T follicular helper cell (primary cell): ENCODE results near the gene PSMD4.
"Not testable (repeated sequence)": the region's sequence is repeated elsewhere in the genome, so short reads cannot be mapped to it uniquely, and the experiment has no call there.

Experiments used
- DNase-seq: peaks from one replicate; pipeline ENCODE4 v3.0.0-alpha.2; 2020; ENCODE audit warnings: low read depth

PSMD4 gene

DNA sequence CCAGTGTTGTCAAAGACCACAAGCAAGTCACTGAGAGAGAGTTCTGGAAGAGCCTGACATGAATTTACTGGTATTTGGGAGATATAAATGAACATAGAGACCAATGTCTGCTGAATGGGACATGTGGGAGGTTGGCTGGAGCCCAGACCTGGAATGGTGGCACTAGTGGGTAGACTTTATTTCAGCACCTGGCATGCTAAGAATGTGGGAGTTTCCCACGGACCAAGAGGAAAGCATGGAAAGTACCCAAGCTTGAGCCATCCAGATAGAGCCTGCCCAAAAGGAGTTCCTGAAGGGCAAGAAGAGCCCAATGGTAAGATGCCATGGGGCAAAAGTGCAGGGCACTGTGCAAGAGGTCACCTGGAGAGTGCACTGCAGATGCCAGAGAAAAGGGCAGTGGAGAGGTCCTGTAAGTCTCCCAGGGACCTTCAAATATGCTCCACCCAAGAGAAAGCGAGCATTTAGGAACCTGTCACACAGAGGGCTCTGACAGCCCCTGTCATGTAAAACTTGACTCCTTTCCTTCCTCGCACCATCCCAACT lies 19.5 kb downstream of the PSMD4 start:
- no peak for DNase-seq

- DNase-seq: not testable (repeated sequence)
Observed at GRCh38 chr1:151275341-151275740, 20.8 kb downstream of the PSMD4 start.

- no peak for DNase-seq
Observed at GRCh38 chr1:151277249-151277648, 22.7 kb downstream of the PSMD4 start.

- DNase-seq: peak; percentile 94
Observed at GRCh38 chr1:151281225-151281968, 26.9 kb downstream of the PSMD4 start.

DNA sequence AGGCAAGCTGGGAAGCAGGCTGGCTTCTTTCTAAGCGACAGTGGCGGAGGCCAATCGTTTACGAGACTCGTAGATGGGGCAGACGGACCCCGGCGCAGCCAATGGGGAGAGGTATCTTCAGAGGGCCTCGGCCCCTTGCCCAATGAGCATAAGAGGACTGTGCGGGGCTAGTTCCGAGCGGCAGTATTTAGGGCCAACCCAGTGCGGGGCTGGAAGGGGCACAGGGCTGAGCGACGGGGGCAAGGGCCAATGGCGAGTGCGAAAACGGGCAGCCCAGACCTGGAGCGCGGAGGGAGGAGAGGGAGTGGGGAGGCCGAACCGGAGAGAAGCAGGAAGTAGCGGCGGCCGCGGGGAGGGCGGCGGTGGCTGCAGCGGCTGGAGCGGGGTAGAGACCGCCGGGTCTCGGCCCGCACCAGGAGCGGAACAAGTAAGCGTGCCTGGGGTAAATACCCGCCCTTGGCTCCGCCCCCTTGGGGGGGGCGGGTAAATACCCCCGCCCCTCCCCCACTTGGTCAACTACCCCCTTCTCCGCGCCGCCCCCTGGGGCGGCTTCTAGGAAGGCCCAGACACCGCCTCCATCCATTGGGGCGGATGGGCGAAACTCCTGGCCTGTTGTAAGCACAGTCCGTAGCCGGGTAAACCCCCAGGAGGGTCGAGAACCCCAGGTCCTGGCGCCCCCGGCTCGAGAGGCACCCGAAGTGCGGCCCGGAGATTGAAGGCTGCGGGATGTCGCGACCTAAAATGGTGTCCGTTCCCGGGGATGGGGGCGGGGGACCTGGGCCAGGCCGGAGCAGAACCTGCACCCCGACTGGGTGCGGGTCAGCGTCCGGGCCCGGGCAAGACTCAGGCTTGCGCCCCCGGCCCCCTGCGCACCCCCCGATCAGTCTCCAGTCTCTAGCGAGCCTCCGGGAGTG lies 27.7 kb downstream of the PSMD4 start, which contains the start of gene ZNF687:
ZNF687 (plus strand) TSS at position 331 of the 914 bp plus-strand sequence. CDS start 3,993 bp downstream, outside the sequence.
- DNase-seq: peak; percentile 97

DNA sequence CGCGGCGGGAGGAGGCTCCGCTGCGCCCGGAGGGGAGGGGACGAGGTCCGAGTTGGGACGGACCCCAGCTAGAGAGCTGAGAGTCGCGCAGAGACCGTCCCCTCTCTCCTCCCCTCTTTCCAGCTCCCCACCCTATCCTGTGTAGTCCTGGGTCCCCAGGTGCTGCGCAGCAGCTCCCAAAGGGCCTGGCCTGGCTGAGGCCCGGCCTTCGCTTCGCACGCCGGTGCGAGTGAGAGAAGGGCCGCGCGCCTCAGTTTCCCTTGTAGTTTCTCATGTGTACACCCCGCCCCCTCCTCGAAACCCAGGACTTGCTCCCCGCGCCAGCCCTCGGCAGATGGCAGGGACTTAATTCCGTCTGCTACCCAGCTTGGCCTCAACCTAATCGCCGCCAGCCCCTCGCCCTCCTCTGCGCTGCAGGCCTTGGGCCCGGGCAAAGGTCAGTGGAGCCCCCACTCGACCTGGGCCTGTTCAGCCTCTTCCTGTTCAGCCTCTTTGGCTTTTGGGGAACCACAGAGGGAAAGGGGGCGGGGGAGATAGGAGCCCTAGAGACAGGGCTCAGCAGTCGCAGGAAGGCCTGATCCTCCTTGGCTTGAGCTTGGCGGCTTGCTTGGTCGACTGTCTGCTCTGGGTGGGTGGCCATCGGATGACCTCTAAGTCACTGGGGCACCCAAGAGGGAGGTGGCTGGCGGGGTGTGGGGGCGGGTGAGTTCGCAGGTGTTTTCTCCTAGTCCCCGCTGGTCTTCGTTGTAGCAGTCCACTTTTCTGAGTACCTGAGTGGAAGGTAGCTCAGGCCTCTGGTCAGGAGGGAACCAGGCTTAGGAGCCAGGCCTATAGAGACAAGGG lies 28.6 kb downstream of the PSMD4 start:
- peak; percentile 9 for DNase-seq

- DNase-seq: no peak
Observed at GRCh38 chr1:151284013-151284577, 29.6 kb downstream of the PSMD4 start.

DNA sequence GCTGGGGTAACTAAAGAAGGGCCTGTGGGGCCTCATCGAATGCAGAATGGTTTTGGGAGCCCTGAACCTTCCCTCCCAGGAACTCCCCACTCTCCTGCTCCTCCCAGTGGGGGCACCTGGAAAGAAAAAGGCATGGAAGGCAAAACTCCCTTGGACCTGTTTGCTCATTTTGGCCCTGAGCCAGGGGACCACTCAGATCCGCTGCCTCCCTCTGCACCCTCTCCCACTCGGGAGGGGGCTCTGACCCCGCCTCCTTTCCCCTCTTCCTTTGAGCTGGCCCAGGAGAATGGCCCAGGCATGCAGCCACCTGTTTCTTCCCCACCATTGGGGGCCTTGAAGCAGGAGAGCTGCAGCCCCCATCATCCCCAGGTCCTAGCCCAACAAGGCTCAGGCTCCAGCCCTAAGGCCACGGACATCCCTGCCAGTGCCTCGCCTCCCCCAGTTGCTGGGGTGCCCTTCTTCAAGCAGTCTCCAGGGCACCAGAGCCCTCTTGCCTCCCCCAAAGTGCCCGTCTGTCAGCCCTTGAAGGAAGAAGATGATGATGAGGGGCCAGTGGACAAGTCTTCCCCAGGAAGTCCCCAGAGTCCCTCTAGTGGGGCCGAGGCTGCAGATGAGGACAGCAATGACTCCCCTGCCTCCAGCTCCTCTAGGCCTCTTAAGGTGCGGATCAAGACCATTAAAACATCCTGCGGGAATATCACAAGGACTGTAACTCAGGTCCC lies 32.2 kb downstream of the PSMD4 start:
- no peak for DNase-seq

DNA sequence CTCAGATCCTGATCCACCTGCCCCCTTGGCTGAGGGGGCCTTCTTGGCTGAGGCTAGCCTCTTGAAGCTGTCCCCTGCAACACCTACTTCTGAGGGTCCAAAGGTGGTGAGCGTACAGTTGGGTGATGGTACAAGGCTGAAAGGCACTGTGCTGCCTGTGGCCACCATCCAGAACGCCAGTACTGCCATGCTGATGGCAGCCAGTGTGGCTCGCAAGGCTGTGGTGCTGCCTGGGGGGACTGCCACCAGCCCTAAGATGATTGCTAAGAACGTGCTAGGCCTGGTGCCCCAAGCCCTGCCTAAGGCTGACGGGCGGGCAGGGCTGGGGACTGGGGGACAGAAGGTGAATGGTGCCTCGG lies 32.8 kb downstream of the PSMD4 start:
- DNase-seq: no peak

GRCh38 chr1:151287767-151288500 lies 33.4 kb downstream of the PSMD4 start:
- no peak for DNase-seq

- DNase-seq: no peak
Observed at GRCh38 chr1:151288502-151288901, 34.0 kb downstream of the PSMD4 start.

GRCh38 chr1:151289080-151289935 lies 34.8 kb downstream of the PSMD4 start:
- no peak for DNase-seq

DNA sequence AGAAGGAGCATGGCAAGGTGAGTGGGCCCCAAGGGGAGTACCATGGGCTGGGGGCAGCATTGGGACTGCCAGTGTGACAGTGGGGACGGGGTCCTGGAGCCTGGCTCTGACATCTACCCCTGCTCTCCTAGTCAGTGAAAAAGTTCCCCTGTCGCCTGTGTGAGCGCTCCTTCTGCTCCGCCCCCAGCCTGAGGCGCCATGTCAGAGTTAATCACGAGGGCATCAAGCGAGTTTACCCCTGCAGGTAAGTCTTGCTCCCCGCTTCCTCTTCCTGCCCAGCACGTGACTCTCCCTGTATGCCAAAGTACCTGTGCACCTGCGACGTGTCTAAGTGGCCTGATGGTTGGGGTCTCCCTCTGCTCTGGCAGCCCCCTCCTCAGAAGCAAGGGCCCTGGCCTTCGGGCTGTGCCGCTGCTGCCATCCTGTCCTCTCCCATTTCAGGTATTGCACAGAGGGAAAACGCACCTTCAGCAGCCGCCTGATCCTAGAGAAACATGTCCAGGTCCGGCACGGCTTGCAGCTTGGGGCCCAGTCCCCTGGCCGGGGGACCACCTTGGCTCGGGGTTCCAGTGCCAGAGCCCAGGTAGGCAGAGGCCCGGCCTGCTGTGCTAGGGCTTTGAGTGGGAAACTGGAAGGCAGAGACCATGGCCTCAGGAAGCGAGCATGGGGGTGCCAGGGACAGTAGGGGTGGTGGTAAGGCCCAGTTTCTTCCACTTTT lies 35.6 kb downstream of the PSMD4 start:
- no peak for DNase-seq

DNA sequence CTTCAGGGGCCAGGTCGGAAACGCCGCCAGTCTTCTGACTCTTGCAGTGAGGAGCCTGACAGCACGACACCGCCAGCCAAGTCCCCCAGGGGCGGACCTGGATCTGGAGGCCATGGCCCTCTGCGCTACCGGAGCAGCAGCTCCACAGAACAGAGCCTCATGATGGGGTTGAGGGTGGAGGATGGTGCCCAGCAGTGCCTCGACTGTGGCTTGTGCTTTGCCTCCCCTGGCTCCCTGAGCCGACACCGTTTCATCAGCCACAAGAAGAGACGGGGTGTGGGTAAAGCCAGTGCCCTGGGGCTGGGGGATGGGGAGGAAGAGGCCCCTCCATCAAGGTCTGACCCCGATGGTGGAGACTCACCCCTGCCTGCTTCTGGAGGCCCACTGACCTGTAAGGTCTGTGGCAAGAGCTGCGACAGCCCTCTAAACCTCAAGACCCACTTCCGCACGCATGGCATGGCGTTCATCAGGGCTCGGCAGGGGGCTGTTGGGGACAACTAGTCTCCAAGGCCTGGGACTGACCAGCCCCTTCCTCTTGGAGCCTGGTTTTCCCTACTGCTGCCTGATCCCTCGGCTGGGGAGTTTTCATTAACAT lies 36.3 kb downstream of the PSMD4 start:
- DNase-seq: no peak

DNA sequence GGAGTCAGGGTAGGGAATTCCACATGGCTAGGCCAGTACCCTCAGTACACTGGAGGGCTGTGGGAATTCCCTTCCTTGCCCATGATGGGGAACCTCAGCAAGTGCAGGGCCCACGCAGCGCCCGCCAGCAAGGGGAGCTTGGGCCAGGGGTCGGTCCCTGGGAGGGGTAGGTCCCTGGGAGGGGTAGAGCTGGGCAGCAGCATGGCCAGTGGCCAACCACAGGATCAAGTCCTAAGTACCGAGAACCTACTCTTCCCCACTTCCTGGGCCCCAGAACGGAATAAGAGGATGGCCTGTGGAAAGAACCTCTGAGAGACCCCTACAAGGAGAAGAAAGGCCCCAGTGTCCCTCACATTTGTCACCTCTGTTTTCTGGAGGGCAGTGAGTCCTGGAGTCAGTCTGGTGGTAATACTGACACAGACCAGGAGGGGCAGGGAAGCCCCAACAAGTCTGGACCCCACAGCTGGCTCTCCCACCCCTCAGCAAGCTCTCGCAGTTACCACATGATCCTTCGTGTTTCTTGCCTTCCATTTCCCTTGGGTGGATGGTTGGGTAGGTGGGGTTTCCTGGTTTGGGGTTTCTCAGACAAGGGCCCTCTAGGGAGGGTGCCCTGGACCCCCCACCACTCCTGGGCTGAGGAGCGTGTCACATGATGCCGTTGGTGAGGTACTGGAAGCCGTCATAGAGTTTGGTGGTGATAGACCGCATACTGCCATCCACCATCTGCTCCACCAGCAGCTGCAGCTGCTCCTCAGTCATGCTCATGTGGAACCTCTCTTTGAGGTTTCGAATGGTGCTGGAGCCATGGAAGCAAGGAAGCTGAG lies 37.9 kb downstream of the PSMD4 start:
- DNase-seq: no peak

DNA sequence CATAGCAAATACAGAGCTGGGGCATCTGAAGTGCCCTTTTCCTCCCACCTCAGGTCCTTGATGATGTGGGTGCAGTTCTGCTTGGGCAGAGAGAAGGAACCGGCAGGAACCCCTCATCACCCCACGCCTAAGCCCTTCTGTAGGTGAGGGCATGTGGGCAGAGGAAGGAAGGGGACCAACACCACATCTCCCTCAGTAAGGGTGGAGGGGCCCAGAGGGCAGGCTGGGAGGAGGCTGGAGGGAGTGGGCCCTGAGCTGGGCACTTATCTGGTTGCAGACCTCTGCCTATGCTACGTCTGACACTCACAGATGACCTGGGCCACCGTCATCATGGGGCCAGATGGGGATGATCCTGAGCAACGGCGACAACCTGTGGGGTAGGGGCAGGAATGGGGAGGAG lies 38.6 kb downstream of the PSMD4 start:
- DNase-seq: no peak
